SK-N-SH treated with all-trans-retinoic acid at 6 μM for 48 hours (cell line): ENCODE data around the gene SLC15A1.

Experiments
- ATAC-seq: fragments of 200-7000 bp; cut with Tn5 transposase; 3 replicates; pipeline ENCODE4 v1.9.1; 2020; ENCODE audit warnings: mild to moderate bottlenecking, moderate library complexity
- ARNTL ChIP-seq: fragments of 450-650 bp; formaldehyde crosslinking; IDR thresholded peaks from 2 replicates; pipeline ENCODE4 v1.5.0; 2020; ENCODE audit warnings: low read depth, mild to moderate bottlenecking, moderate library complexity, borderline replicate concordance
- BACH2 ChIP-seq: fragments of 250-450 bp; sonication (Bioruptor Pico); IDR thresholded peaks from 2 replicates; pipeline ENCODE4 v1.9.0; 2021; ENCODE audit warnings: mild to moderate bottlenecking, borderline replicate concordance
- CSDC2 ChIP-seq: fragments of 250-450 bp; sonication (Bioruptor Pico); IDR thresholded peaks from 2 replicates; pipeline ENCODE4 v1.5.0; 2020; ENCODE audit warnings: mild to moderate bottlenecking, moderate library complexity
- CSRNP3 ChIP-seq: fragments of 250-450 bp; sonication (Bioruptor Pico); IDR thresholded peaks from 2 replicates; pipeline ENCODE4 v1.5.1; 2021; ENCODE audit warnings: mild to moderate bottlenecking, moderate library complexity
- ESRRG ChIP-seq: fragments of 250-450 bp; sonication (Bioruptor Pico); IDR thresholded peaks from 2 replicates; pipeline ENCODE4 v1.6.1; 2021; ENCODE audit warnings: mild to moderate bottlenecking
- GLIS3 ChIP-seq: fragments of 250-450 bp; sonication (Bioruptor Pico); IDR thresholded peaks from 2 replicates; pipeline ENCODE4 v1.5.0; 2020; ENCODE audit warnings: mild to moderate bottlenecking, moderate library complexity
- ISL1 ChIP-seq: fragments of 250-450 bp; sonication (Bioruptor Pico); IDR thresholded peaks from 2 replicates; pipeline ENCODE4 v2.1.2; 2022; ENCODE audit warnings: mild to moderate bottlenecking, moderate library complexity
- PATZ1 ChIP-seq: fragments of 250-450 bp; sonication (Bioruptor Pico); IDR thresholded peaks from 2 replicates; pipeline ENCODE4 v1.8.0; 2020; ENCODE audit warnings: mild to moderate bottlenecking, moderate library complexity, borderline replicate concordance
- POU6F1 ChIP-seq: fragments of 250-450 bp; sonication (Bioruptor Pico); IDR thresholded peaks from 2 replicates; pipeline ENCODE4 v1.8.0; 2021; ENCODE audit warnings: low read depth, mild to moderate bottlenecking, moderate library complexity, borderline replicate concordance
- PPARA ChIP-seq: fragments of 250-450 bp; sonication (Bioruptor Pico); IDR thresholded peaks from 2 replicates; pipeline ENCODE4 v1.5.0; 2020; ENCODE audit warnings: mild to moderate bottlenecking, borderline replicate concordance
- SNAI2 ChIP-seq: fragments of 250-450 bp; sonication (Bioruptor Pico); IDR thresholded peaks from 2 replicates; pipeline ENCODE4 v1.5.0; 2020; ENCODE audit warnings: mild to moderate bottlenecking, moderate library complexity
- TCF4 ChIP-seq: fragments of 250-450 bp; sonication (Bioruptor Pico); IDR thresholded peaks from 2 replicates; pipeline ENCODE4 v1.8.0; 2021; ENCODE audit warnings: mild to moderate bottlenecking, moderate library complexity, borderline replicate concordance
- TOX ChIP-seq: fragments of 250-450 bp; sonication (Bioruptor Pico); IDR thresholded peaks from 2 replicates; pipeline ENCODE4 v1.8.0; 2021; ENCODE audit warnings: mild to moderate bottlenecking, moderate library complexity, borderline replicate concordance
- TSHZ2 ChIP-seq: fragments of 250-450 bp; sonication (Bioruptor Pico); IDR thresholded peaks from 2 replicates; pipeline ENCODE4 v1.5.0; 2020; ENCODE audit warnings: mild to moderate bottlenecking, moderate library complexity
- ZC3H10 ChIP-seq: fragments of 250-450 bp; sonication (Bioruptor Pico); IDR thresholded peaks from 2 replicates; pipeline ENCODE4 v1.5.1; 2021; ENCODE audit warnings: mild to moderate bottlenecking, moderate library complexity
- ZFP3 ChIP-seq: fragments of 250-450 bp; sonication (Bioruptor Pico); IDR thresholded peaks from 2 replicates; pipeline ENCODE4 v1.5.0; 2020; ENCODE audit warnings: mild to moderate bottlenecking, moderate library complexity
- ZFP30 ChIP-seq: fragments of 450-650 bp; formaldehyde crosslinking; IDR thresholded peaks from 2 replicates; pipeline ENCODE4 v1.5.0; 2022; ENCODE audit warnings: mild to moderate bottlenecking, moderate library complexity
- ZNF565 ChIP-seq: fragments of 450-650 bp; formaldehyde crosslinking; conservative IDR thresholded peaks from 2 replicates; pipeline ENCODE4 v1.5.0; 2020; ENCODE audit warnings: low read depth, mild to moderate bottlenecking, moderate library complexity
- ZNF70 ChIP-seq: fragments of 450-650 bp; formaldehyde crosslinking; IDR thresholded peaks from 2 replicates; pipeline ENCODE4 v1.5.0; 2020; ENCODE audit warnings: mild to moderate bottlenecking, moderate library complexity
- ZNF8 ChIP-seq: fragments of 450-650 bp; formaldehyde crosslinking; IDR thresholded peaks from 2 replicates; pipeline ENCODE4 v1.5.0; 2020; ENCODE audit warnings: mild to moderate bottlenecking, moderate library complexity

The SLC15A1 gene

GRCh38 chr13:98791611-98792010 is 39.1 kb upstream of the SLC15A1 start:
- ATAC-seq, result no peak
- TF ChIP-seq SNAI2 (no peak), ZNF565 (CRISPR knock-in tag) (no peak), GLIS3 (CRISPR knock-in tag) (no peak), PPARA (no peak), ZNF8 (CRISPR knock-in tag) (no peak), TOX (CRISPR knock-in tag) (no peak), ISL1 (CRISPR knock-in tag) (no peak), BACH2 (CRISPR knock-in tag) (no peak), ESRRG (CRISPR knock-in tag) (no peak)
- TF ChIP-seq, all 23 proteins: peak for 0

- ATAC-seq, result no peak
- no peak for TF ChIP-seq ZC3H10 (CRISPR knock-in tag)
- TF ChIP-seq CSRNP3 (CRISPR knock-in tag), result no peak
- no peak for TF ChIP-seq TOX (CRISPR knock-in tag)
- no peak for TF ChIP-seq ZNF565 (CRISPR knock-in tag)
- TF ChIP-seq ARNTL, result no peak
- no peak for TF ChIP-seq CSDC2 (CRISPR knock-in tag)
- no peak for TF ChIP-seq TSHZ2 (CRISPR knock-in tag)
These were observed 35.5 kb upstream of the SLC15A1 start for GRCh38 chr13:98787996-98788395.

- TF ChIP-seq ZNF565 (CRISPR knock-in tag) (no peak), CSRNP3 (CRISPR knock-in tag) (no peak), PPARA (no peak), ZFP30 (no peak), SNAI2 (no peak), ZC3H10 (CRISPR knock-in tag) (no peak), POU6F1 (no peak)
- ATAC-seq, result no peak
These were observed 34.7 kb upstream of the SLC15A1 start for GRCh38 chr13:98787173-98787572.

- no peak for TF ChIP-seq PATZ1 (CRISPR knock-in tag)
- no peak for TF ChIP-seq ZNF565 (CRISPR knock-in tag)
- TF ChIP-seq ZNF70, result no peak
- no peak for TF ChIP-seq ZFP3 (CRISPR knock-in tag)
- no peak for TF ChIP-seq CSDC2 (CRISPR knock-in tag)
- TF ChIP-seq CSRNP3 (CRISPR knock-in tag), result no peak
- TF ChIP-seq ARNTL, result no peak
- no peak for TF ChIP-seq TSHZ2 (CRISPR knock-in tag)
- no peak for TF ChIP-seq POU6F1
- no peak for TF ChIP-seq TCF4 (CRISPR knock-in tag)
- TF ChIP-seq PPARA, result no peak
- no peak for TF ChIP-seq ZFP30
- no peak for ATAC-seq
These were observed 33.6 kb upstream of the SLC15A1 start for GRCh38 chr13:98786023-98786422.
